Progenitor cell of endocrine pancreas (in vitro differentiated cells): Measurements from ENCODE around the gene ANKMY1. TPM values are rescaled to one million over a fixed set of nuclear protein-coding genes. Genes with fewer than 3 reads are reported as not detected.

ENCODE experiments used
- DNase-seq: peaks from one replicate; pipeline ENCODE4 v3.0.0; 2021; ENCODE audit warnings: low spot score; ENCODE audit not compliant: unreplicated experiment
- H3K27ac Mint-ChIP-seq: 2 replicates; pipeline ENCODE4 v1.8.0; 2021; ENCODE audit warnings: mild to moderate bottlenecking, moderate library complexity, mixed read lengths
- H3K27me3 Mint-ChIP-seq: 2 replicates; pipeline ENCODE4 v1.8.0; 2021; ENCODE audit warnings: mixed read lengths
- H3K36me3 Mint-ChIP-seq: 2 replicates; pipeline ENCODE4 v1.8.0; 2022; ENCODE audit warnings: mixed read lengths; ENCODE audit not compliant: insufficient read depth
- H3K4me1 Mint-ChIP-seq: 2 replicates; pipeline ENCODE4 v1.8.0; 2021; ENCODE audit warnings: low read depth, mixed read lengths
- H3K4me3 Mint-ChIP-seq: 2 replicates; pipeline ENCODE4 v1.8.0; 2021; ENCODE audit warnings: low read depth, mild to moderate bottlenecking, moderate library complexity, mixed read lengths
- H3K9me3 Mint-ChIP-seq: 2 replicates; pipeline ENCODE4 v1.8.0; 2021; ENCODE audit warnings: low read depth, mixed read lengths
- total RNA-seq: library from RNA; stranded (reverse); gene quantifications from 2 replicates; pipeline ENCODE4 v1.2.1, GENCODE V29; 2021
- TF ChIP-seq, protein P1 (sequence below): fragments of 200-600 bp; sonication (generic); IDR thresholded peaks from one replicate; pipeline ENCODE4 v1.5.0; 2021; ENCODE audit warnings: antibody characterized with exemption, mild to moderate bottlenecking; ENCODE audit not compliant: unreplicated experiment

Gene ANKMY1
- total RNA-seq, 1 donor from 2014 or later: 29.2 TPM

DNA sequence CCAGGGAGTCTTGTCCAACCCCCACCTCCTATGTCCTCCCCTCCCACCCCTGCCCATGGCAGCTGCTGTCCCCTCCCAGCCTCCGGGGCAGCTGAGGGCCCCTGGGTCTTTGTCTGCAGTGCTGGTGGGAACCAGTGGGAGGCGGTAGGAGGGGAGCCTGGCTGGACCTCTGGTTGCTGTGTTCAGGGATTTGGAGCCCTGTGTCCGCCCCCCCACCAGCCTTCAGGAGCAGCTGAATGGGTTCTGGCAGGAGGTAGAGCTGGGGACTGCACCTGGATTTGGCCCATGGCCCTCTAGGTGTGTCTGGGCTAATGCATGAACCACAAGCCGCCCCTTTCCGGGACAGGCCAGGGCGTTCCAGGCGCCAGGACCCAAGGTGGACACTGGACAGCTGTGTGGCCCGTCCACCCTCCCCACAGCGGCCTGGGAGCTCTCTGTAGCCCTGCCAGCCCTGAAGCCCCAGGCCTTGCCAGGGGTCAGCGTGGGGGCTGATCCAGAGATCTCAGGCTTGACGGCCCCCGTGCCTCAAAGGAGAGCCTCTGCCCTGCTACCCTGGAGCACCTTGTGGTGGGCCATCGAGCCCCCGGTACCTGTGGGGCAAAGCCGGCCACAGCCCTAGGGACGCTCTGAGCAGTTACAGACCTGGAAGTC is 96.9 kb downstream of the ANKMY1 start:
- Mint-ChIP-seq H3K36me3 (peaks cover 4% of the 10 kb centered on the region), H3K4me1 (peaks cover 14% of the 10 kb centered on the region), H3K4me3 (no peak overlapping the region), H3K27me3 (no peaks in the 10 kb centered on the region), H3K9me3 (no peaks in the 10 kb centered on the region), H3K27ac (no peak overlapping the region)
- DNase-seq: no peak
- TF ChIP-seq, protein P1, sequence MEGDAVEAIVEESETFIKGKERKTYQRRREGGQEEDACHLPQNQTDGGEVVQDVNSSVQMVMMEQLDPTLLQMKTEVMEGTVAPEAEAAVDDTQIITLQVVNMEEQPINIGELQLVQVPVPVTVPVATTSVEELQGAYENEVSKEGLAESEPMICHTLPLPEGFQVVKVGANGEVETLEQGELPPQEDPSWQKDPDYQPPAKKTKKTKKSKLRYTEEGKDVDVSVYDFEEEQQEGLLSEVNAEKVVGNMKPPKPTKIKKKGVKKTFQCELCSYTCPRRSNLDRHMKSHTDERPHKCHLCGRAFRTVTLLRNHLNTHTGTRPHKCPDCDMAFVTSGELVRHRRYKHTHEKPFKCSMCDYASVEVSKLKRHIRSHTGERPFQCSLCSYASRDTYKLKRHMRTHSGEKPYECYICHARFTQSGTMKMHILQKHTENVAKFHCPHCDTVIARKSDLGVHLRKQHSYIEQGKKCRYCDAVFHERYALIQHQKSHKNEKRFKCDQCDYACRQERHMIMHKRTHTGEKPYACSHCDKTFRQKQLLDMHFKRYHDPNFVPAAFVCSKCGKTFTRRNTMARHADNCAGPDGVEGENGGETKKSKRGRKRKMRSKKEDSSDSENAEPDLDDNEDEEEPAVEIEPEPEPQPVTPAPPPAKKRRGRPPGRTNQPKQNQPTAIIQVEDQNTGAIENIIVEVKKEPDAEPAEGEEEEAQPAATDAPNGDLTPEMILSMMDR: no peak

DNA sequence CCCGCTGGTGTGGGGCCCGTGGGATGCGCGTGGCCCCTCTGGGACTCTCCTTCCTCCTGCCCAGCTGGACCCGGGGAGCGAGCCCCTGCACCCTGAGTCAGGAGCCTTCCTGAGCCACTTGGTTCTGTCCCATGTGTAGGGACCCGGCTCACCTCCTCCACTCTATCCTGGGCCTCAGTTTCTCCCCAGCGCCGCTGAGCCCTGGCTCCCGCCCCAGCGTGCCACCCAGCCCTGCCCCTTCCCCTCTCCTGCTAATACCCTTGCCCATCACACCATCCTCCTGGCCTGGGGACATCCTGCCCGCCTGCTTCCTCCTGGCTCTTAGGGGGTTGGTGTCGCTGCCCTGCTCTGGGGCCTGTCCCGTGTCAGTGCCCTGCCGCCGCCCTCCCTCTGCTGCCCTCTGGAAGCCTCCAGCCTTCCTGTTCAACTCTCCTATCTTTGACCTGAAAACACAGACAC is 97.5 kb downstream of the ANKMY1 start:
- DNase-seq: no peak
- TF ChIP-seq, protein P1: no peak
- H3K27me3 Mint-ChIP-seq: no peaks in the 10 kb centered on the region
- H3K4me3 Mint-ChIP-seq: no peak overlapping the region
- no peaks in the 10 kb centered on the region for H3K9me3 Mint-ChIP-seq
- peaks cover 14% of the 10 kb centered on the region for H3K4me1 Mint-ChIP-seq
- H3K27ac Mint-ChIP-seq: no peak overlapping the region
- H3K36me3 Mint-ChIP-seq: peaks cover 4% of the 10 kb centered on the region

DNA sequence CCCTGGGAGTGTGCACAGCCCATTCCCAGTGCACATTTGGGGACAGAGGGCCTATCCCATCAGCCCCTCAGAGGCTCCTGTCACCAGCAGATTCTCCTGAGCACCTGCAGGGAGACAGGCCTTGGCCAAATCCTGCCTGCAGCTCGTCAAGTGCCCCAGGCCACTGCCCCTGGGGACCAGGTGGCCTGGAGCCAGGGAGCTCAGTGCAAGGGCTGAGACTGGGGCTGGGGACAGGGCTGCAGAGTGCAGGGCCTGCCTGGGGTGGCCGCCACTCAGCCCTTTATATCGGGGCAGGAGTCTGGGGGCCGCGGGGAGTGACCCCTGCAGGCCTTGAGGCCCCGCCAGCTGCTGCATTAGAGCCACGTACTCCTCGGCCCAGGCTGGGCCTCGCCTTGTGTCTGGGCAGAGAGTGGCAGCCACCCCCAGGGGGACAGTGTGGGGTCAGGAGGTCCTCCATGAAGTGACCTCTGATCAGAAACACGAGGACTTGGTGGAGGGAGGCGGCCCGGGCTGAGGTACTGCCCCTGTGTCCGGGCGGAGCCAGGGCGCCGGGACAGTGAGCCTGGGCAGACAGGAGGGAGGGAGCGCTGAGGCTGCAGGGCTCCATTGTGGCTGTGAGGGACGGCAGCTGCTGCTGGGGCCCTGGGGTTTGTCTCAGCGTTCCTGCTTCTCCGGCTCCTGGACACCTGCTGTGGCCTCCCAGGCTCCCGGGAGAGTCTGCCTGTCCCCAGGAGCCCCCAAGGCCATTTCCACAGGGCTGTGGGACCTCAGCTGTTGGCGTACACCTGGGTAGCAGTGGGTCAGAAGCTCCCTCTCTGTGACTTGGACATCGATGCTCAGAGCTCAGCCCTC is 98.2 kb downstream of the ANKMY1 start:
- DNase-seq: no peak
- Mint-ChIP-seq H3K9me3 (no peaks in the 10 kb centered on the region), H3K4me3 (no peak overlapping the region), H3K36me3 (peaks cover 4% of the 10 kb centered on the region), H3K27me3 (peaks cover 3% of the 10 kb centered on the region), H3K27ac (no peak overlapping the region), H3K4me1 (peaks cover 19% of the 10 kb centered on the region)
- TF ChIP-seq, protein P1: no peak

DNA sequence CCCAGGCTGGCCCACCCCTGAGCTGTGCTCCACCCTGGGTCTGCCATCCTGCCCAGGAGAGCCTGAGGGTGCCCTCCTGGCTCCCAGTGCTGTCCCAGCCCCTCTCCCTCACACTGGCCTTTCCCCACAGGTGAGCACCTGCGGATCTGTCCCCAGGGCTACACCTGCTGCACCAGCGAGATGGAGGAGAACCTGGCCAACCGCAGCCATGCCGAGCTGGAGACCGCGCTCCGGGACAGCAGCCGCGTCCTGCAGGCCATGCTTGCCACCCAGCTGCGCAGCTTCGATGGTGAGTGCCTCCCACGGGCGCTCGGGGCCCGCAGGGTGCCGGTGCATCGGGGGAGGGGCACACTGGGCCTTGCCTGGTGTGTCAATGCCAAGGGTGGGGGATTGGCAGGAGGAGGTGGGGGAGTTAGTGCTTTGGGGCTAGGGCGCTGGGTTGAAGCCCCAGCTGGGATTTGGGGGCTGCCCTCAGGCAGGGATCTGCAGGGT is 98.8 kb downstream of the ANKMY1 start:
- Mint-ChIP-seq H3K36me3 (peaks cover 4% of the 10 kb centered on the region), H3K27me3 (peaks cover 4% of the 10 kb centered on the region), H3K4me1 (peaks cover 22% of the 10 kb centered on the region), H3K4me3 (no peak overlapping the region), H3K9me3 (no peaks in the 10 kb centered on the region), H3K27ac (no peak overlapping the region)
- TF ChIP-seq, protein P1: no peak
- no peak for DNase-seq

DNA sequence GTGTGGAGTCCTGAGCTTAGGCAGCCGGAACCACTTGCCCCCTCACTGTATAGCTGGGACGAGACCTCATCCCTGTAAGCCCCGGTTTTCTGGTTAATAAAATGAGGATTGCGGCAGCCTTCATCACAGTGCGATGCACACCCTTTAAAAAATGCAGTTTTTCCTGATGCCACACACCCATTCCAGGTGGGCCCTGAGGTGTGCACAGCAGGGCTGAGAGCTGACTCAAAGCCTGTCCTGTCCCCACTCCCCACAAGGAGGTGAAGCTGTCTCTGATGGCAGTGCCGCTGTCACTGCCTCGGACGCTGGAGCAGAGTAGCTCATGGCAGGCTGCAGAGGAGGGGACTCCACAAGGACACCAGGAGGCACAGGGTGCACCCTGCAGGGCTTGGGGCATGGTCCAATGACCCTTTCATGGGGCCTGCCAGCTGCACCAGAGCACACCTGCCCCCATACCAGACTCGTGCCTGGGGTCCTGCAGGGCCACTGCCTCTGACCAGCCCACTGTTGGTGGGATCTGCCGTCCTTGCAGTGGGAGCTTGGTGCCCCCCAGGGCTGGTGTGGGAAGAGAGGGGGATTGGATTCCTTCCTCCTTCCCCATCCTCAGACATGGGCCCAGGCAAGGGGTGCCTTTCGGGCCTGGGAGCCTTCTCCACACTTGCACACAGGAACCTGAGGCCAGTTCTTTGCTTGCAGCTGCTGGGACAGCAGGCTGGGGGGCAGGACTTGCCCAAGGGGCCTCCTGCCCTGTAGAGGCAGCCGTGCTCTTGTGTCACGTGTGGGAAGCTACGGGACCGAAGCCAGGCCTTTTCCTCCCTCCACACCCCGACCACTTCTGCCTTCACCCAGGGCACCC is 99.5 kb downstream of the ANKMY1 start:
- peak overlapping the region; percentile 9 for H3K4me3 Mint-ChIP-seq
- H3K36me3 Mint-ChIP-seq: peaks cover 2% of the 10 kb centered on the region
- H3K27ac Mint-ChIP-seq: peak overlapping the region; percentile 77
- DNase-seq: no peak
- H3K9me3 Mint-ChIP-seq: no peaks in the 10 kb centered on the region
- peaks cover 23% of the 10 kb centered on the region for H3K4me1 Mint-ChIP-seq
- TF ChIP-seq, protein P1: no peak
- H3K27me3 Mint-ChIP-seq: peaks cover 4% of the 10 kb centered on the region
